C4-2B (cell line): ENCODE data around the gene LINC00632.

Experiments used
- CTCF ChIP-seq: fragments of 450-650 bp; conservative IDR thresholded peaks from 2 replicates; pipeline ENCODE4 v1.5.1; 2017; ENCODE audit warnings: mild to moderate bottlenecking
- ZFX ChIP-seq: fragments of 450-650 bp; IDR thresholded peaks from 2 replicates; pipeline ENCODE4 v1.6.1; 2017

- peak; percentile 81 for TF ChIP-seq CTCF
- no peak for TF ChIP-seq ZFX
Observed at GRCh38 chrX:140766024-140766611, 56.6 kb downstream of the LINC00632 start.
